Retina (tissue), 1 donor: ENCODE results near the gene LGALS4.
"Not testable (repeated sequence)": the region's sequence is repeated elsewhere in the genome, so short reads cannot be mapped to it uniquely, and the experiment has no call there.

Source experiments
- DNase-seq: peaks from one replicate; pipeline ENCODE4 v3.0.0-alpha.2; 2016

LGALS4 gene

DNA sequence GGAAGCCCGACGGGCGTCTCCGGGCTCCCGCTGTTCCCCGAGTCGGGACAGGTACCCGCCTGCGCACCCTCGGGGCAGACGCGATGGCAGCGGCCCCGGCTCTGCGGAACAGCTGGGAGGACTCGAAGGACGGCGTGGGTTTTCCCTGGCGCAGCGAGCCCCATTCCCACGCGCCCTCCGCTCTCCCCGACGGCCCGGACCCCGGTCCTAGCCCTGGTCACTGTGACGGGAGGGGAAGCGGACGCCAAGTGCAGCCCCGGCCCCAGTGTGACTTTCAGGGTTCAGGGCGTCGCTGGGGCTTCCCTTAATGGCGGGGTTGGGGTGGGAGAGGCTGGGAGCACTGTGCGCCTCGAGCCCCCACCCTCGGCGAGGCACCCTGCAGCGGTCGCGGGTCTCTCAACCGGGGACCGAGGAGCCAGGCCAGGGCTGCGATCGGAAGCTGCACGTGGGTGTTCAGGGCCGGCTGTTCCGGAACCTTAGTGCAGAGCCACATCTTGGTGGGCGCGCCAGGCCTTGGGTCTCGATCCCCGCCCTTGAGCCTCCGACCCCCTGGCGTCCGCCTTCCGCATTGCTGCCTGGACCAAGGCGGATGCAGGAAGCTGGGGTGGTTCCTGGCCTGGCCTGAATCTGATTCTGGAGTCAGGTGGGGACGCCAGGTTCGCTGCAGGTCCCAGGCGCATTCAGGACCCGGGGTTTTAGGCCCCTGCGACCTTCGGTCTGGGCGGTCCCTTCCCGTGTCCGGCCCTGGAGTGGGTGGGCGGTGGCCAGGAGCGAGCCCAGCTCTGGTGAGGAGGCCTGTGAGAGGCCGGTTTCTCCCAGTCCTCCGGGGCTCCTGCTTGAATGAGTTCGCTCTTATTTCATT, 20.3 kb downstream of the LGALS4 start:
- DNase-seq: peak; percentile 63

- not testable (repeated sequence) for DNase-seq
Measured at GRCh38 chr19:38791451-38792064, 21.2 kb downstream of the LGALS4 start.

DNA sequence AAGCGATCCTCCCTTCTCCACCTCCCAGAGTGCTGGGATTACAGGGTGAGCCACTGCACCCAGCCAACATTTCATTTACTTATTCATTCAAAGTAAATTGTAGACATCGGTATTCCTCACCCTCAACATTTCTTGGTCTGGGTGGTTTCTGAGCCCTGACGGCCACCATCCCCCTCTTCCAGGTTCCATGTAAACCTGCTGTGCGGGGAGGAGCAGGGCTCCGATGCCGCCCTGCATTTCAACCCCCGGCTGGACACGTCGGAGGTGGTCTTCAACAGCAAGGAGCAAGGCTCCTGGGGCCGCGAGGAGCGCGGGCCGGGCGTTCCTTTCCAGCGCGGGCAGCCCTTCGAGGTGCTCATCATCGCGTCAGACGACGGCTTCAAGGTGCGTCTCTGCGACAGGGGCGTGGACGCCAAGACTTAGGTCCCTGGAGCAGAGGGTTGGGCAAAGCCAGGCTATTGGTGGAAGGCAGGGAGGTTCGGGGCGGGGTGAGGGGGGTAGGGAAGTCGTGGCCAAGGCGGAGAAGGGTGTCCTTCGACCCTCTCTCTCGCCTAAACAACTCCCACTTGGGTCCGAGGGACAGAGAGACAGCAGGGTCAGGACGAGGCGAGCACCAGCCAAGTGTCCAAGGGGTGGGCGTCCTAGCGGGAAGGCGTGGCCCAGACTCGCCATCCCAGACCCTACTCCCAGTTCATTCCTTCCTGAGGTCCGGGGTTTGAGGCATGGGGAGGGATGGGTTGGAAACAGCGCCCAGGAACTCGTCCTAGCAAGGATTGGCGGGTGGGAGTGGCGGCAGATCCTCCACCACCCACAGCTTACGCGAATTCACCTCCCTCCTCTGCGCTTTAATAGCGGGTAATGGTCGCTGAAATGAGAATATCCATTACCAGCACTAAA, 22.0 kb downstream of the LGALS4 start:
- DNase-seq: not testable (repeated sequence)

DNA sequence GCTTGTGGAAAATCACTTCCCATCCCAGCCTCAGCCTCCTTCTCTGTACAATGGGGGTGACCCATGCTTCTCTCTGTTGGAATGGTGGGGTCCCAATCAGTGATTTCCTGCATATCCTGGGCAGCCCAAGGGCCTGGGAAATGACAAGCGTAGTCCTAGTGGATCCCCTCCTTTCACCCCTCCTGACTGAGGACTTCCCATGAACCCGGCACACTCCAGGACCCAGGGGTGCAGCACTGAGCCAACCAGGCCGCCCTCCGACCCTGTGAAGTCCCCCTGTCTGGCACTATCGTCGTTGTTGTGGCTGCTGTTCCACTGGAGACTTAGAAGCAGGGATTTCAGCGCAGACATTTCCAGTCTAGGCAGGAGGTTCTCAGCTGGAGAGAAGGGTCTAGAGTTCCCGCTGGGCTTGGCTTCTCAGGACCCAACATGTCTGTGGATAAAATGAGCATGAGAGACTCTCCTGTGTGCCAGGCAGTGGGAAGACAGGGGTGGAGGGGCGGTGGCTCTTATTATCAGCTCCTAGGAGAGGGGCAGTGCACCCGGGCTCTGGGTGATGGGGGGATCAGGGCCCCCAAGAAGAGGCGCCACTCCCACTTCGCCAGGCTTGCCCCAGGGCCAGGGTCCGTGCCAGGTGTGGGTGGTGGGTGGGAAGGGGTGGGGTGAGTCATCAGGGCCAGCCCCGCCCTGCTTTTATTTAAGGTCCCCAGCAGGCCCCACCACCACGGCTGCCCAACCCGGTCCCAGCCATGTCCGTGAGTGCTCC, 24.1 kb downstream of the LGALS4 start, which contains the start of gene LGALS7B:
Gene LGALS7B (plus strand): TSS at position 723 of the 766 bp plus-strand sequence. CDS start 27 bp downstream, at position 750.
- no peak for DNase-seq

GRCh38 chr19:38786572-38787265, 26.0 kb downstream of the LGALS4 start:
- DNase-seq: no peak

DNA sequence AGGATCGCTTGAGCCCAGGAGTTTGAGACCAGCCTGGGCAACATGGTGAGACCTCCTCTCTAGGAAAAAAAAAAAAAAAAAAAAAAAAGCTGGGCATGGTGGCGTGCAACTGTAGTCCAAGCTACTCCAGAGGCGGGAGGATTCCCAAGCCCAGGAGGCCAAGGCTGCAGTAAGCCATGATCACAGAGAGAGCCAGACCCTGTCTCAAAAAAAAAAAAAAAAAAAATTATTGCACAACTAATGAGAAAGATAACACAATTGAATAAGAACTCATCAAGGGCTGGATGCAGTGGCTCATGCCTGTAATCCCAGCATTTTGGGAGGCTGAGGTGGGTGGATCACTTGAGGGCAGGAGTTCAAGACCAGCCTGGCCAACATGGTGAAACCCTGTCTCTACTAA, 26.7 kb downstream of the LGALS4 start:
- DNase-seq: not testable (repeated sequence)

DNA sequence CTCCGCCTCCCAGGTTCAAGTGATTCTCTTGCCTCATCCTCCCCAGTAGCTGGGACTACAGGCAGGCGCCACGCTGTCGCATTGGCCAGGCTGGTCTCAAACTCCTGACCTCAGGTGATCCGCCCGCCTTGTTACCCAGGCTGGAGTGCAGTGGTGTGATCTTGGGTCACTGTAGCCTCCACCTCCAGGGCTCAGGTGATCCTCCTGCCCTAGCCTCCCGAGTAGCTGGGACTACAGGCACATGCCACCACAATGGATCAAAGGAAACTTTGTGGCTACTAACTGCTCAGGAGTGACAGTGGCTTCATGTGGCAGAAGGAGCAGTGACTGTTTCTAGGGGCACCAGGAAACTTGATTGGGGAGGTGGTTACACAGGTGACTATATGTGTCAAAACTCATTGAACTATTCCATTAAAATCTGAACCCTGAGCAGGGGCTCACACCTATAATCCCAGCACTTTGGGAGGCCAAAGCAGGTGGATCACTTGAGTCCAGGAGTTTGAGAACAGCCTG, 27.5 kb downstream of the LGALS4 start:
- DNase-seq: no peak

GRCh38 chr19:38784224-38784623, 28.5 kb downstream of the LGALS4 start:
- DNase-seq: no peak

DNA sequence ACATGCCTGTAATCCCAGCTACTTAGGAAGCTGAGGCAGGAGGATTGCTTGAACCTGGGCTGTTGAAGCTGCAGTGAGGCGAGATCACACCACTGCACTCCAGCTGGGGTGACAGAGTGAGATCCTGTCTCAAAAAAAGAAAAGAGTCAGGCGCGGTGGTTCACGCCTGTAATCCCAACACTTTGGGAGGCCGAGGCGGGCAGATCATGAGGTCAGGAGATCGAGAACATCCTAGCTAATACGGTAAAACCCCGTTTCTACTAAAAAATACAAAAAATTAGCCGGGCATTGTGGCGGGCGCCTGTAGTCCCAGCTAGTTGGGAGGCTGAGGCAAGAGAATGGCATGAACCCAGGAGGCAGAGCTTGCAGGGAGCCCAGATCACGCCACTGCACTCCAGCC, 30.5 kb downstream of the LGALS4 start:
- DNase-seq: not testable (repeated sequence)

- DNase-seq: no peak
Measured at GRCh38 chr19:38781058-38781457, 31.7 kb downstream of the LGALS4 start.

DNA sequence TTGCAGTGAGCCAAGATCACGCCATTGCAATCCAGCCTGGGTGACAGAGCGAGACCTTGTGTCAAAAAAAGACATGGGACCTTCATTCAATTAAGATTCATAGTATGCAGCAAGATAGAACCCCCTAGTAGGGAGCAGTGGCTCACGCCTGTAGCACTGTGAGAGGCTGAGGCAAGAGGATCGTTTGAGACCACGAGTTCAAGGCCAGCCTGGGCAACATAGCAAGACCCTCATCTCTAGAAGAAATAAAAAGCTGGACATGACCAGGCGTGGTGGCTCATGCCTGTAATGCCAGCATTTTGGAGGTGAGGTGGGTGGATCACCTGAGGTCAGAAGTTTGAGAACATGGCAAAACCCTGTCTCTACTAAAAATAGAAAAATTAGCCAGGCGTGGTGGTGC, 32.3 kb downstream of the LGALS4 start:
- no peak for DNase-seq

DNA sequence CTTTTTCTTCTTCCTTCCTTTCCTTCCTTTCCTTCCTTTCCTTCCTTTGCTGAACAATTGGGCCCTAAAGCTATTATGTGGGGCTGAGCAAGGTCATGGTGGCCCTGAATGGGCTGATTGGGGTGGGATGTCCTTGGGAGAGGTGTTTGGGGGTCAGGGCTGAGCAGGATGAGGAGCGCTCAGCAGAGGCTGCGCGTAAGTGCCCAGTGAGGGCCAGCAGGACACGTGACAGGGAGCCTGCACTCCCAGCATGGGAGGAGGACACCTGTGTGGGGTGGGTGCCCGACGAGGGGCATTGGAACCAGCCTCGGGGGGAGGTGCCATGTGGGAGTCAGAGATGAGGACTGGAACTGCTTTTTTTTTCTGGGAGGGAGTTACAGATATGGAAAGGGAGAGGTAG, 34.0 kb downstream of the LGALS4 start:
- no peak for DNase-seq

DNA sequence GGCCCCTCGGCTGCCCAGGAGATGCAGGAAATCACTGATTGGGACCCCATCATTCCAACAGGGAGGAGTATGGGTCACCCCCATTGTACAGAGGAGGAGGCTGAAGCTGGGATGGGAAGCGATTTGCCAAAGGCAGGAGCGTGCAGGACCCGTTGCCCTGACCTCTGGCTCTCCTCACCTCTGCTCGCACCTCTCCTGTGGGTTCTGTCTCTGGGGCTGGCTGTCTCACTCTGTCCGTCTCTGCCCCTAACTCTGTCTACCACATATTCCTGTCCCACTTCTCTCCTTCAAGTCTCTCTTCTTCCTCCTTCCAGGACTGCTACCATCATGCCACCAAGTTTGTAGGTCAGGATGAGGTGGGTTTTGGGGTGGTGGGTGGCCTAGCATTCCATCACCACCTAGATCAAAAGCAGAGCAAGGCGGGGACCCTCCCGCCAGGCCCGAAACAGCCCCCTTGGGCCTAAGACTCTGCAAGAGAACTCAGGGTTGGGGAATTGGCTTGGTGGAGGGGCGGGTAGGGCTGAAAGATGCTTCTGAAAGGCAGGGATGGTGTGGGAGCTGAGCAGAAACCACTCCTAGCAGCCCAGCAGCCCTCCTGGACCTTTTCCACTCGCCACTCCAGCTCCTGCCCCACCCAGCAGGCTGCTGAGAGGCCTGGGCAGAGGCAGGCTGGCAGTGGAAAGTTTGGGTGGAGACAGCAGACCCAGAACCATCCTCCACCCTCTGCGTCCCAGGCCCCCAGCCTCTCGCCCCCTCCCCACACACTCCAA, 38.4 kb downstream of the LGALS4 start:
- no peak for DNase-seq

GRCh38 chr19:38773469-38774177, 39.1 kb downstream of the LGALS4 start, which contains the start of gene LGALS7:
Gene LGALS7, minus strand, starts transcription at chr19:38773517. Its CDS starts 25 bp downstream, at chr19:38773492.
- DNase-seq: no peak

DNA sequence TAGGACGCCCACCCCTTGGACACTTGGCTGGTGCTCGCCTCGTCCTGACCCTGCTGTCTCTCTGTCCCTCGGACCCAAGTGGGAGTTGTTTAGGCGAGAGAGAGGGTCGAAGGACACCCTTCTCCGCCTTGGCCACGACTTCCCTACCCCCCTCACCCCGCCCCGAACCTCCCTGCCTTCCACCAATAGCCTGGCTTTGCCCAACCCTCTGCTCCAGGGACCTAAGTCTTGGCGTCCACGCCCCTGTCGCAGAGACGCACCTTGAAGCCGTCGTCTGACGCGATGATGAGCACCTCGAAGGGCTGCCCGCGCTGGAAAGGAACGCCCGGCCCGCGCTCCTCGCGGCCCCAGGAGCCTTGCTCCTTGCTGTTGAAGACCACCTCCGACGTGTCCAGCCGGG, 41.2 kb downstream of the LGALS4 start:
- DNase-seq: not testable (repeated sequence)

GRCh38 chr19:38770949-38771275, 41.8 kb downstream of the LGALS4 start:
- not testable (repeated sequence) for DNase-seq

DNA sequence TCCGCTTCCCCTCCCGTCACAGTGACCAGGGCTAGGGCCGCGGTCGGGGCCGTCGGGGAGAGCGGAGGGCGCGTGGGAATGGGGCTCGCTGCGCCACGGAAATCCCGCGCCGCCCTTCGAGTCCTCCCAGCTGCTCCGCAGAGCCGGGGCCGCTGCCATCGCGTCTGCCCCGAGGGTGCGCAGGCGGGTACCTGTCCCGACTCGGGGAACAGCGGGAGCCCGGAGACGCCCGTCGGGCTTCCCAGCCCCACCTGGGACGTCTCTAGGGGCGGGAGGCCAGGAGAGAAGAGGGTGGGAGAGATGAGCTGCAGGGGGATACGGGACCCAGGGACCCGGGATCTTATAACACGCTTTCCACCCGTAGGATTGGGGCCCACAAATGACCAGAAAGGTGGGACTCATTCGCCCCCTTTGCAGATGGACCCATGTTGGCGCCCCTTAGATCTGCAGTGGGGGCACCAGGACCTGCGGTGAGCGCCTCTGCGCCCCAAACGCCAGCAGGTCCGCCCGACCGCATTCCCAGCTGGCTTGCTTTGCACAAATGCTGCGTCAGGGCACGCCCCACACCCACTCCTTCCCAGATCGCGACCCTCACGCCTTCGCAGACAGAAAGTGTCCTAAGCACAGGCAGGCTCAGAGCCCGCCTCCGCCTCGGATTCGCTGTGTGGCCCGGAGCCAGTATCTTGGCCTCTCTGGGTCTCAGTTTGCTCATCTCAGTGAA, 42.4 kb downstream of the LGALS4 start:
- DNase-seq: not testable (repeated sequence)

- DNase-seq: peak; percentile 84
Measured at GRCh38 chr19:38769635-38770211, 43.0 kb downstream of the LGALS4 start.
